HCT116 (cell line): ENCODE data around the gene CHSY1. TPM values are rescaled to one million over a fixed set of nuclear protein-coding genes. Genes with fewer than 3 reads are reported as not detected.

ENCODE experiments used
- ATAC-seq: fragments of 200-7000 bp; cut with Tn5 transposase; 2 replicates; pipeline ENCODE4 v1.9.1; 2020; ENCODE audit warnings: mild to moderate bottlenecking, moderate library complexity
- BruUV-seq: library from RNA; stranded (reverse); fragments of 400-500 nt; replicated peaks from 2 replicates; lab custom pipeline; 2021; lab: Mats Ljungman, UMichigan
- CTCF ChIA-PET: fragments of 300-600 bp; sonication (Branson Sonifier 250); formaldehyde crosslinking; loops from one replicate; lab custom pipeline; 2021; ENCODE audit warnings: antibody characterized with exemption; lab: Charles Lee
- POLR2A ChIA-PET: fragments of 300-600, 350-600 bp; sonication (Branson Sonifier 250); formaldehyde crosslinking; loops from one replicate; lab custom pipeline; 2021; ENCODE audit warnings: antibody characterized with exemption; lab: Charles Lee
- RAD21 ChIA-PET, 2 experiments: fragments of 300-600 bp; sonication (Branson Sonifier 250); formaldehyde crosslinking; loops; one replicate each; lab custom pipeline; 2023; ENCODE audit warnings: low total read pairs in 2 of 2; ENCODE audit not compliant: uncharacterized antibody in 2 of 2, unreplicated experiment in 2 of 2, low non-redundant PET in 1 of 2; lab: Charles Lee
- DNase-seq: peaks from one replicate; pipeline ENCODE4 v3.0.0-alpha.2; 2010; ENCODE audit warnings: low read depth, low spot score
- H2AFZ ChIP-seq: fragments of 200-600 bp; shearing (Covaris generic), sonication (generic); 2 replicates; pipeline ENCODE4 v1.6.1; 2017; ENCODE audit warnings: low read depth, mixed run types, mixed read lengths, antibody characterized with exemption, low read length; ENCODE audit not compliant: poor library complexity, severe bottlenecking
- H3K27ac ChIP-seq: 2 replicates; pipeline ENCODE4 v1.5.1; 2012; ENCODE audit warnings: low read depth, low read length
- H3K27me3 ChIP-seq: fragments of 200-600 bp; sonication (generic); 2 replicates; pipeline ENCODE4 v1.6.1; 2016; ENCODE audit warnings: mixed run types, low read length, mixed read lengths; ENCODE audit not compliant: insufficient read depth
- H3K36me3 ChIP-seq, 2 experiments: fragments of 200-500 bp in 1 of 2; fragments of 200-600 bp in 1 of 2; sonication (Bioruptor generic) in 1 of 2; sonication (generic) in 1 of 2; 2 replicates each; pipeline versions ENCODE4 v1.5.1 to v1.6.1; 2014 to 2016; ENCODE audit warnings: low read length in 2 of 2, inconsistent platforms in 1 of 2, mixed read lengths in 1 of 2, mixed run types in 1 of 2; ENCODE audit not compliant: insufficient read depth in 2 of 2, control insufficient read depth in 1 of 2
- H3K4me1 ChIP-seq, 2 experiments: fragments of 200-600 bp in 1 of 2; sonication (generic) in 1 of 2; 2 replicates each; pipeline versions ENCODE4 v1.5.1 to v1.6.1; 2012 to 2017; ENCODE audit warnings: low read length in 2 of 2, inconsistent platforms in 1 of 2, mild to moderate bottlenecking in 1 of 2, mixed read lengths in 1 of 2, mixed run types in 1 of 2, moderate library complexity in 1 of 2; ENCODE audit not compliant: insufficient read depth in 2 of 2, control insufficient read depth in 1 of 2
- H3K4me2 ChIP-seq: fragments of 200-600 bp; sonication (generic); 2 replicates; pipeline ENCODE4 v1.6.1; 2017; ENCODE audit warnings: mixed run types, low read length, mixed read lengths
- H3K4me3 ChIP-seq, 2 experiments: fragments of 200-600 bp in 1 of 2; sonication (generic) in 1 of 2; replicated peaks in 1 of 2; 2 replicates each; pipeline ENCODE4 v1.5.1; 2011 to 2016; ENCODE audit warnings: low read length in 2 of 2, control low read depth in 1 of 2, low read depth in 1 of 2, mild to moderate bottlenecking in 1 of 2, mixed read lengths in 1 of 2, mixed run types in 1 of 2
- H3K79me2 ChIP-seq: fragments of 200-600 bp; sonication (generic); 2 replicates; pipeline ENCODE4 v1.6.1; 2017; ENCODE audit warnings: mild to moderate bottlenecking, mixed run types, low read length, moderate library complexity, mixed read lengths; ENCODE audit not compliant: insufficient read depth
- H3K9ac ChIP-seq: fragments of 200-600 bp; sonication (generic); 2 replicates; pipeline ENCODE4 v1.6.1; 2016; ENCODE audit warnings: low read length, mixed read lengths
- H3K9me2 ChIP-seq: fragments of 200-600 bp; sonication (generic), shearing (Covaris generic); 2 replicates; pipeline ENCODE4 v1.6.1; 2017; ENCODE audit warnings: mixed run types, mild to moderate bottlenecking, moderate library complexity; ENCODE audit not compliant: insufficient read depth
- H3K9me3 ChIP-seq, 2 experiments: fragments of 200-500 bp in 1 of 2; fragments of 200-600 bp in 1 of 2; sonication (Bioruptor generic) in 1 of 2; sonication (generic) in 1 of 2; 2 replicates each; pipeline ENCODE4 v1.6.1; 2014 to 2017; ENCODE audit warnings: low read length in 2 of 2, mixed read lengths in 2 of 2, inconsistent platforms in 1 of 2, low read depth in 1 of 2, mild to moderate bottlenecking in 1 of 2, mixed run types in 1 of 2, moderate library complexity in 1 of 2; ENCODE audit not compliant: control insufficient read depth in 1 of 2, insufficient read depth in 1 of 2
- H4K20me1 ChIP-seq: fragments of 200-600 bp; sonication (generic), shearing (Covaris generic); 2 replicates; pipeline ENCODE4 v1.6.1; 2017; ENCODE audit warnings: mixed run types, mild to moderate bottlenecking, moderate library complexity; ENCODE audit not compliant: insufficient read depth
- ATF3 ChIP-seq: IDR thresholded peaks from 2 replicates; pipeline ENCODE4 v1.6.1; 2012
- CBX3 ChIP-seq: IDR thresholded peaks from 2 replicates; pipeline ENCODE4 v1.6.1; 2012; ENCODE audit warnings: low read depth
- CEBPB ChIP-seq: IDR thresholded peaks from 2 replicates; pipeline ENCODE4 v1.6.1; 2012; ENCODE audit warnings: low read depth
- EGR1 ChIP-seq: IDR thresholded peaks from 2 replicates; pipeline ENCODE4 v1.6.1; 2012; ENCODE audit warnings: low read depth
- ELF1 ChIP-seq: IDR thresholded peaks from 2 replicates; pipeline ENCODE4 v1.6.1; 2012; ENCODE audit warnings: low read depth, borderline replicate concordance
- EZH2 ChIP-seq: fragments of 200-600 bp; sonication (generic); IDR thresholded peaks from 2 replicates; pipeline ENCODE4 v1.6.1; 2017; ENCODE audit warnings: antibody characterized with exemption, mixed run types
- EZH2phosphoT487 ChIP-seq: fragments of 200-600 bp; IDR thresholded peaks from 2 replicates; pipeline ENCODE4 v1.6.1; 2018; ENCODE audit warnings: antibody characterized with exemption, borderline replicate concordance
- FOSL1 ChIP-seq: IDR thresholded peaks from 2 replicates; pipeline ENCODE4 v1.6.1; 2012; ENCODE audit warnings: low read depth
- JUND ChIP-seq: IDR thresholded peaks from 2 replicates; pipeline ENCODE4 v1.6.1; 2012
- MAX ChIP-seq: IDR thresholded peaks from 2 replicates; pipeline ENCODE4 v1.6.1; 2012
- SIN3A ChIP-seq: IDR thresholded peaks from 2 replicates; pipeline ENCODE4 v1.6.1; 2012; ENCODE audit warnings: low read depth
- SP1 ChIP-seq: IDR thresholded peaks from 2 replicates; pipeline ENCODE4 v1.6.1; 2012; ENCODE audit warnings: low read depth
- TCF7L2 ChIP-seq: IDR thresholded peaks from 2 replicates; pipeline ENCODE4 v1.7.0; 2011; ENCODE audit warnings: borderline replicate concordance, inconsistent platforms; ENCODE audit not compliant: insufficient read depth, insufficient read length; ENCODE audit errors: extremely low read depth
- YY1 ChIP-seq: IDR thresholded peaks from 2 replicates; pipeline ENCODE4 v1.6.1; 2011; ENCODE audit warnings: low read length, low read depth, moderate library complexity, mild to moderate bottlenecking; ENCODE audit not compliant: insufficient replicate concordance; ENCODE audit errors: extremely low read depth
- ZNF274 ChIP-seq: fragments of 200-500 bp; sonication (Bioruptor generic); IDR thresholded peaks from 2 replicates; pipeline ENCODE4 v1.6.1; 2014; ENCODE audit warnings: mild to moderate bottlenecking, low read depth, low read length, inconsistent platforms
- intact Hi-C: fragments of 100-400 bp; cut with micrococcal nuclease; formaldehyde crosslinking; loops from 2 replicates; pipeline ENCODE4 v1.10.0; 2022
- total RNA-seq: library from RNA; stranded (reverse); gene quantifications from one replicate; pipeline ENCODE4 v1.2.1, GENCODE V29; 2021; ENCODE audit not compliant: unreplicated experiment
- TF ChIP-seq, protein P1 (sequence below): IDR thresholded peaks from 2 replicates; pipeline ENCODE4 v1.6.1; 2012; ENCODE audit warnings: low read depth
- TF ChIP-seq, protein P2 (sequence below): IDR thresholded peaks from 2 replicates; pipeline ENCODE4 v1.6.1; 2011; ENCODE audit warnings: mild to moderate bottlenecking, low read length, moderate library complexity; ENCODE audit not compliant: insufficient replicate concordance; ENCODE audit errors: extremely low read depth

CHSY1 gene
- total RNA-seq, 1 experiment from 2014 or later, result 25.4 TPM

DNA sequence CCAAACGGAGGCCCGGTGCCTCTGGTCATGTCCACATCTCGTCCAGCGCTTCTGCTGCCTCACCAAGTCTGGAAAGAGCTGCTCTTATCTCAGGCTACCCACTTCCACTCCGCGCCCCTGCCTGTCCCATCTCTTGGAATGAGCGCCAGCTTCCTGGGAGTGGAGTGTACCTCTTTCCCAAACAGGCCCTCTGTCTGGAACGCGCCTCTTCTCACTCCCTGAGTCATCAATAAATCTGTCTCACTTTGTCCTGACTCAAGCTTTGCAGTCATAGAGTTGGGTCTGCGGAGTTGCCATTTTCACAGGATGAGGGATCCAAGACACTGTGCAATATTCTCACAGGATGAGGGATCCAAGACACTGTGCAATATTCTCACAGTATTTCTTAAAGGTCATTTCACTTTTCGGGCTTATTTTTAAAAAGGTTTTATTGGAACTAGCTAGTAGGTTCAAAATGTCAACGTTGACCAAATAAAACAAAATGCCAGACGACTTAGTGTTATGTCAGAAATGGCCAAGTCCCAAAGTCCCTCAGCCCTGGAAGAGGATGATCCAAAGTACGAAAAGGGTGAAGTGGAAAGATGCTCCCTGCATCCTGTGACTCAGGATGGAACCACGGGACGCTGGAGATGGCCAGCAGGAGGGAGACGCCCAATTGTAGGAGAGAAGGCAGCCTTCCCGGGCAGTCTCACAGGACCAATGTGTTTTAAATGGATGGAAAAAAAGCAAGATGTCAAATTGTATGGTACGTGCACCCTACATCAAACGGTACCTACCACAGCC, 81.1 kb downstream of the CHSY1 start:
- H3K4me2 ChIP-seq, result no peak overlapping the region
- peaks cover 11 to 13% of the 10 kb centered on the region in 2 experiments; a peak in 2 of 4 replicates for H3K9me3 ChIP-seq
- intact Hi-C loops, result no loop called here
- no peaks in the 10 kb centered on the region for H3K27me3 ChIP-seq
- ATAC-seq (no peak), DNase-seq (no peak)
- TF ChIP-seq SP1, result no peak
- TF ChIP-seq MAX, result no peak
- TF ChIP-seq ELF1, result no peak
- TF ChIP-seq CEBPB, result no peak
- TF ChIP-seq, protein P1, sequence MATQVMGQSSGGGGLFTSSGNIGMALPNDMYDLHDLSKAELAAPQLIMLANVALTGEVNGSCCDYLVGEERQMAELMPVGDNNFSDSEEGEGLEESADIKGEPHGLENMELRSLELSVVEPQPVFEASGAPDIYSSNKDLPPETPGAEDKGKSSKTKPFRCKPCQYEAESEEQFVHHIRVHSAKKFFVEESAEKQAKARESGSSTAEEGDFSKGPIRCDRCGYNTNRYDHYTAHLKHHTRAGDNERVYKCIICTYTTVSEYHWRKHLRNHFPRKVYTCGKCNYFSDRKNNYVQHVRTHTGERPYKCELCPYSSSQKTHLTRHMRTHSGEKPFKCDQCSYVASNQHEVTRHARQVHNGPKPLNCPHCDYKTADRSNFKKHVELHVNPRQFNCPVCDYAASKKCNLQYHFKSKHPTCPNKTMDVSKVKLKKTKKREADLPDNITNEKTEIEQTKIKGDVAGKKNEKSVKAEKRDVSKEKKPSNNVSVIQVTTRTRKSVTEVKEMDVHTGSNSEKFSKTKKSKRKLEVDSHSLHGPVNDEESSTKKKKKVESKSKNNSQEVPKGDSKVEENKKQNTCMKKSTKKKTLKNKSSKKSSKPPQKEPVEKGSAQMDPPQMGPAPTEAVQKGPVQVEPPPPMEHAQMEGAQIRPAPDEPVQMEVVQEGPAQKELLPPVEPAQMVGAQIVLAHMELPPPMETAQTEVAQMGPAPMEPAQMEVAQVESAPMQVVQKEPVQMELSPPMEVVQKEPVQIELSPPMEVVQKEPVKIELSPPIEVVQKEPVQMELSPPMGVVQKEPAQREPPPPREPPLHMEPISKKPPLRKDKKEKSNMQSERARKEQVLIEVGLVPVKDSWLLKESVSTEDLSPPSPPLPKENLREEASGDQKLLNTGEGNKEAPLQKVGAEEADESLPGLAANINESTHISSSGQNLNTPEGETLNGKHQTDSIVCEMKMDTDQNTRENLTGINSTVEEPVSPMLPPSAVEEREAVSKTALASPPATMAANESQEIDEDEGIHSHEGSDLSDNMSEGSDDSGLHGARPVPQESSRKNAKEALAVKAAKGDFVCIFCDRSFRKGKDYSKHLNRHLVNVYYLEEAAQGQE, result no peak
- no peak for TF ChIP-seq EZH2
- no peak for TF ChIP-seq ZNF274
- no peak for TF ChIP-seq TCF7L2
- no peak for TF ChIP-seq EZH2phosphoT487
- TF ChIP-seq YY1, result no peak
- no peak for TF ChIP-seq ATF3
- TF ChIP-seq FOSL1, result no peak
- no peak for TF ChIP-seq SIN3A
- TF ChIP-seq CBX3, result no peak
- TF ChIP-seq, protein P2, sequence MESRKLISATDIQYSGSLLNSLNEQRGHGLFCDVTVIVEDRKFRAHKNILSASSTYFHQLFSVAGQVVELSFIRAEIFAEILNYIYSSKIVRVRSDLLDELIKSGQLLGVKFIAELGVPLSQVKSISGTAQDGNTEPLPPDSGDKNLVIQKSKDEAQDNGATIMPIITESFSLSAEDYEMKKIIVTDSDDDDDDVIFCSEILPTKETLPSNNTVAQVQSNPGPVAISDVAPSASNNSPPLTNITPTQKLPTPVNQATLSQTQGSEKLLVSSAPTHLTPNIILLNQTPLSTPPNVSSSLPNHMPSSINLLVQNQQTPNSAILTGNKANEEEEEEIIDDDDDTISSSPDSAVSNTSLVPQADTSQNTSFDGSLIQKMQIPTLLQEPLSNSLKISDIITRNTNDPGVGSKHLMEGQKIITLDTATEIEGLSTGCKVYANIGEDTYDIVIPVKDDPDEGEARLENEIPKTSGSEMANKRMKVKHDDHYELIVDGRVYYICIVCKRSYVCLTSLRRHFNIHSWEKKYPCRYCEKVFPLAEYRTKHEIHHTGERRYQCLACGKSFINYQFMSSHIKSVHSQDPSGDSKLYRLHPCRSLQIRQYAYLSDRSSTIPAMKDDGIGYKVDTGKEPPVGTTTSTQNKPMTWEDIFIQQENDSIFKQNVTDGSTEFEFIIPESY, result no peak
- no peak for TF ChIP-seq EGR1
- no peak for TF ChIP-seq JUND
- H3K4me1 ChIP-seq, result peaks cover 6 to 14% of the 10 kb centered on the region in 2 experiments; a peak in 3 of 4 replicates
- H3K4me3 ChIP-seq, result no peak overlapping the region
- no peaks in the 10 kb centered on the region for H3K36me3 ChIP-seq
- H3K9me2 ChIP-seq, result no peaks in the 10 kb centered on the region
- no TSS peak for BruUV-seq
- H3K79me2 ChIP-seq, result no peaks in the 10 kb centered on the region
- ChIA-PET CTCF (no interaction called here), POLR2A (no interaction called here), RAD21 (no interaction called here)
- no peaks in the 10 kb centered on the region for H4K20me1 ChIP-seq
- H2AFZ ChIP-seq, result no peak overlapping the region
- no peak overlapping the region for H3K27ac ChIP-seq
- H3K9ac ChIP-seq, result no peak overlapping the region
